Activated CD8-positive, alpha-beta T cell treated with anti-CD3 and anti-CD28 coated beads for 36 hours (primary cell): ENCODE data around the gene U2AF2. TPM values are rescaled to one million over a fixed set of nuclear protein-coding genes. Genes with fewer than 3 reads are reported as not detected.

Source experiments
- ATAC-seq: fragments of 200-7000 bp; cut with Tn5 transposase; one replicate; pipeline ENCODE4 v1.10.0; 2021; ENCODE audit warnings: mild to moderate bottlenecking, moderate library complexity
- CTCF ChIA-PET: fragments of 350-600 bp; sonication (Branson Sonifier 250); formaldehyde crosslinking; loops from one replicate; lab custom pipeline; 2021; ENCODE audit warnings: antibody characterized with exemption; lab: Charles Lee
- POLR2A ChIA-PET: fragments of 350-600 bp; sonication (Branson Sonifier 250); formaldehyde crosslinking; loops from one replicate; lab custom pipeline; 2021; ENCODE audit warnings: antibody characterized with exemption; lab: Charles Lee
- DNase-seq: peaks from one replicate; pipeline ENCODE4 v3.0.0-alpha.2; 2020
- H3K27ac Mint-ChIP-seq: one replicate; pipeline ENCODE4 v1.8.0; 2021; ENCODE audit warnings: mild to moderate bottlenecking, mixed read lengths
- H3K27me3 Mint-ChIP-seq: one replicate; pipeline ENCODE4 v1.8.0; 2021; ENCODE audit warnings: mixed read lengths
- H3K36me3 Mint-ChIP-seq: one replicate; pipeline ENCODE4 v1.8.0; 2021; ENCODE audit warnings: low read depth, mixed read lengths
- H3K4me1 Mint-ChIP-seq: one replicate; pipeline ENCODE4 v1.8.0; 2021; ENCODE audit warnings: low read depth, mixed read lengths
- H3K4me3 Mint-ChIP-seq: one replicate; pipeline ENCODE4 v1.8.0; 2021; ENCODE audit warnings: mild to moderate bottlenecking, moderate library complexity, mixed read lengths
- H3K9me3 Mint-ChIP-seq: one replicate; pipeline ENCODE4 v1.8.0; 2021; ENCODE audit warnings: mixed read lengths
- intact Hi-C: fragments of 100-400 bp; cut with micrococcal nuclease; formaldehyde crosslinking; loops from one replicate; pipeline ENCODE4 v1.10.0; 2022
- total RNA-seq, 2 experiments: library from RNA; stranded (reverse); gene quantifications; one replicate each; pipeline ENCODE4 v1.2.3, GENCODE V29; 2021
- TF ChIP-seq, protein P1 (sequence below): fragments of 200-600 bp; IDR thresholded peaks from one replicate; pipeline ENCODE4 v1.8.0; 2022; ENCODE audit warnings: antibody characterized with exemption, mild to moderate bottlenecking

Gene U2AF2
- total RNA-seq, 2 experiments from 2014 or later, result 304 to 306 TPM

DNA sequence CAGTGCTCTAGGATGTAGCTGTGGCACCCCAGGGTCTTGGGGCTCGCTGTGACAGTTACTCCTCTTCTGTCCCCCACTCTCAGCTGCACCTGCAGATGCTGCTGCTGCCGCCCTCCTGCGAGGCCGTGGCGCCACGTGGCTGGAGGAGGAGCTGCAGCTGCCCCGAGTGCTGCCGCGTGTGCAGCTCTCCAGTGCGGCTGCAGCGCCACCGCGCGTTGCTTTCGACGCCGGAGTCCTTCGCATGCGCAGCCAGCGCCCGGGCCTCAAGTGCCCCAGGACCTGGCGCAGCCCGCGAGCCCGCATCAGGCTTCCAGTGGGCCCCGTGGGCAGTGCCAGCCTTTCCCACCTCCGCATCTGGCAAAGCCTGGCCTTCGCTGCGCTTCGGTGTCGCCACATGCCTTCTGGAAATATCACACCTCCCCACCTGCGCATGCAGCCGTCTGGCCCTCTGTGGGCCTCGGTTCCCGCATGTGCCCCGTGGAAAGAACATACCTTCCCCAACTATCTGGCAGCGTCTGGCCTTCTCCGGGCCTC lies 14.7 kb upstream of the U2AF2 start:
- intact Hi-C loops, result no loop called here
- TF ChIP-seq, protein P1, sequence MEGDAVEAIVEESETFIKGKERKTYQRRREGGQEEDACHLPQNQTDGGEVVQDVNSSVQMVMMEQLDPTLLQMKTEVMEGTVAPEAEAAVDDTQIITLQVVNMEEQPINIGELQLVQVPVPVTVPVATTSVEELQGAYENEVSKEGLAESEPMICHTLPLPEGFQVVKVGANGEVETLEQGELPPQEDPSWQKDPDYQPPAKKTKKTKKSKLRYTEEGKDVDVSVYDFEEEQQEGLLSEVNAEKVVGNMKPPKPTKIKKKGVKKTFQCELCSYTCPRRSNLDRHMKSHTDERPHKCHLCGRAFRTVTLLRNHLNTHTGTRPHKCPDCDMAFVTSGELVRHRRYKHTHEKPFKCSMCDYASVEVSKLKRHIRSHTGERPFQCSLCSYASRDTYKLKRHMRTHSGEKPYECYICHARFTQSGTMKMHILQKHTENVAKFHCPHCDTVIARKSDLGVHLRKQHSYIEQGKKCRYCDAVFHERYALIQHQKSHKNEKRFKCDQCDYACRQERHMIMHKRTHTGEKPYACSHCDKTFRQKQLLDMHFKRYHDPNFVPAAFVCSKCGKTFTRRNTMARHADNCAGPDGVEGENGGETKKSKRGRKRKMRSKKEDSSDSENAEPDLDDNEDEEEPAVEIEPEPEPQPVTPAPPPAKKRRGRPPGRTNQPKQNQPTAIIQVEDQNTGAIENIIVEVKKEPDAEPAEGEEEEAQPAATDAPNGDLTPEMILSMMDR, result no peak
- ATAC-seq, result peak; percentile 13
- ChIA-PET CTCF (interaction anchor here (1.0 to 6.2 kb wide), 6 partner anchors 9 to 390 kb away, joined by 3 to 45 read pairs (median 5); partner anchors contain the start of genes U2AF2 and ZNF865), POLR2A (interaction anchor here (0.8 to 1.3 kb wide), 6 partner anchors 9 to 232 kb away, joined by 3 to 4 read pairs (median 4); partner anchors contain the start of gene UBE2S)
- Mint-ChIP-seq H3K4me1 (peaks cover 55% of the 10 kb centered on the region), H3K27ac (peak overlapping the region; percentile 95), H3K27me3 (no peaks in the 10 kb centered on the region), H3K9me3 (peaks cover 4% of the 10 kb centered on the region), H3K4me3 (peak overlapping the region; percentile 80), H3K36me3 (peaks cover 57% of the 10 kb centered on the region)
- DNase-seq, result peak; percentile 81

DNA sequence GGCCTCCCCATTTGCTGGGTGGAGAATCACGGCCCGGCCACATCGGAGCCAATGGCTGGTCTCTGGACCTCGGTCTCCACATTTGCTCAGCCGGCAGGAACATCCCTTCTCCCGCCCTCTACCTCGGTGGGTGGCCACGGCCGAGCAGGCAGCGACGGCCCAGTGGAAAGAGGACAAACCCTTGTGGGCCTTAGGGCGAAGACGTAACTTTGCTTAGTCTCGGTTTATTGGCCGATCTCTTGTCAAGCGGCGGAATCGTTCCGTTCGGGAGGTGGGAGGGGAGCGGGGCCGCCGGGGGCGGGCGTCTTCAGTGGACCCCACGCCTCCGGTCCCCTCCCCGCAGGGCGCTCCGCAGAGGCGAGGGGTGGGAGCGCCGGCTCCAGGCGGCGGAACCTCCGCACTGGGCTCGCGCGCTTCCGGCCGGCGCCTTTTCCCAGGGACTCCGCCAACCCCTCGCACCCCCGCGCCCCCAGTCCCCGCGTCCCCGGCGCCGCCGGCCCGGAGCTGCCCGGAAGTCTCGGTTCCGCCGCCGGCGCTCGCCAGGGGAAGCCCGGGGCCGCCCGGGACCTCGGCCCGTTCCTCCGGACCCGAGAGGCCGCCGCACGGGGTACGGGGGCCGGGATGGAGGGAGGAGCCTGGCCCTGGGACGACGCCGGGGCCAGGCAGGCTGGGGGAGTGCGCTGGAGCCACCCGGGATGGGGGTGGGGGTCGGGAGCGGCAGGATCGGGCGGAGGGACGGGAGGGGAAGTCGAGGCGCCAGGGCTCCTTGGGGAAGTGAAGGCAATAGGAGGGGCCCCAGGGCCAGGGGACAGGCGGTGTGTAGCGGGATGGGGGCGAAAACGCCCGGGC lies 14.0 kb upstream of the U2AF2 start, which contains the start of gene ZNF580:
Gene ZNF580 (plus strand): TSS at position 426 of the 849 bp plus-strand sequence. CDS start 1,507 bp downstream, outside the sequence.
- H3K4me3 Mint-ChIP-seq, result peak within 1 kb of the TSS; percentile 82
- ChIA-PET CTCF (interaction anchor here (1.0 to 6.2 kb wide), 4 partner anchors 9 to 390 kb away, joined by 3 to 45 read pairs (median 5); partner anchors contain the start of gene U2AF2), POLR2A (interaction anchor here (0.9 kb wide), 1 partner anchor 14 kb away, joined by 3 read pairs; no protein-coding TSS in a partner anchor)
- peak within 1 kb of the TSS; percentile 95 for H3K27ac Mint-ChIP-seq
- H3K27me3 Mint-ChIP-seq, result no peaks in the 10 kb centered on the region
- TF ChIP-seq, protein P1, result no peak
- H3K36me3 Mint-ChIP-seq, result peaks cover 56% of the 10 kb centered on the region
- peak; percentile 71 for DNase-seq
- intact Hi-C loops, result no loop called here
- peaks cover 4% of the 10 kb centered on the region for H3K9me3 Mint-ChIP-seq
- peak; percentile 19 for ATAC-seq
- H3K4me1 Mint-ChIP-seq, result peaks cover 58% of the 10 kb centered on the region

DNA sequence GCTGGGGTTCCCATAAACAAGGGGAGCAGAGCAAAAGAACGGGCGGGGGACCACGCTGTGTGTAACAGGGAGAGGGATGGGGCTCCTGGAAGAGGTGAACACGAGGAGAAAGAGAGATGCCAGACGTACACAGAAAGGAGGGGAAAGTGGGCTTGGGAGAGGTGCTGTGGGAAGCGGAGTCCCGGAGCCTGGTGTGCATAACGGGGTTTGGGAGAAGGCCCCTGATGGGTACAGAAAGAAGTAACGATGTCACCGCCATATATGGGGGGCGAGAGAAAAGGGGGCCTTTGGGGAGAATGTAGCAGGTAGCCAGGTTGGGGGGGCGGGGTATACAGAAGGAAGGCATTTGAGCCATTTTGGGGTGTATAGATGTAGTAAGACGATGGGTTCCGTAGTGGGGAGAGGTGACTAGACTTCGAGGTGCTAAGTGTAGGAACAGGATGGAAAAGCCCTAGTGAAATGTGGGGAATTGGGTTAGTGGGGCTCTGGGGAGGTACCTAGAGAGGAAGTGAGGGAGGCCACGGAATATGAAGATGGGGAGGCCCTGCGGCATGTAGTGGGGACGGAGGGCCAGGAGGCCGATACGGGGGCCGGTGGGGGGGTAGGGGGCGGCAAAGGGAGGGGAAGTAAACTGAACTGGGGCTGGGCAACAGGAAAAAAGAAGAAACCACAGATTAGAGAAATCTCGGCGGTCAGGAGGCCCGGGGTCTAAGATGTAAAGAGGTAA lies 13.2 kb upstream of the U2AF2 start:
- ChIA-PET CTCF (interaction anchor here (1.6 to 1.9 kb wide), 4 partner anchors 9 to 35 kb away, joined by 6 to 15 read pairs (median 10); partner anchors contain the start of gene U2AF2), POLR2A (interaction anchor here (1.0 to 3.2 kb wide), 7 partner anchors 11 to 42 kb away, joined by 4 to 12 read pairs (median 6); partner anchors contain the start of genes FIZ1, U2AF2, ZNF524 and ZNF865)
- intact Hi-C loops, result no loop called here
- peaks cover 51% of the 10 kb centered on the region for H3K4me1 Mint-ChIP-seq
- H3K27ac Mint-ChIP-seq, result peak overlapping the region; percentile 89
- peak overlapping the region; percentile 82 for H3K4me3 Mint-ChIP-seq
- peaks cover 49% of the 10 kb centered on the region for H3K36me3 Mint-ChIP-seq
- peak; percentile 62 for DNase-seq
- TF ChIP-seq, protein P1, result no peak
- H3K9me3 Mint-ChIP-seq, result peaks cover 4% of the 10 kb centered on the region
- peak; percentile 4 for ATAC-seq
- no peaks in the 10 kb centered on the region for H3K27me3 Mint-ChIP-seq

DNA sequence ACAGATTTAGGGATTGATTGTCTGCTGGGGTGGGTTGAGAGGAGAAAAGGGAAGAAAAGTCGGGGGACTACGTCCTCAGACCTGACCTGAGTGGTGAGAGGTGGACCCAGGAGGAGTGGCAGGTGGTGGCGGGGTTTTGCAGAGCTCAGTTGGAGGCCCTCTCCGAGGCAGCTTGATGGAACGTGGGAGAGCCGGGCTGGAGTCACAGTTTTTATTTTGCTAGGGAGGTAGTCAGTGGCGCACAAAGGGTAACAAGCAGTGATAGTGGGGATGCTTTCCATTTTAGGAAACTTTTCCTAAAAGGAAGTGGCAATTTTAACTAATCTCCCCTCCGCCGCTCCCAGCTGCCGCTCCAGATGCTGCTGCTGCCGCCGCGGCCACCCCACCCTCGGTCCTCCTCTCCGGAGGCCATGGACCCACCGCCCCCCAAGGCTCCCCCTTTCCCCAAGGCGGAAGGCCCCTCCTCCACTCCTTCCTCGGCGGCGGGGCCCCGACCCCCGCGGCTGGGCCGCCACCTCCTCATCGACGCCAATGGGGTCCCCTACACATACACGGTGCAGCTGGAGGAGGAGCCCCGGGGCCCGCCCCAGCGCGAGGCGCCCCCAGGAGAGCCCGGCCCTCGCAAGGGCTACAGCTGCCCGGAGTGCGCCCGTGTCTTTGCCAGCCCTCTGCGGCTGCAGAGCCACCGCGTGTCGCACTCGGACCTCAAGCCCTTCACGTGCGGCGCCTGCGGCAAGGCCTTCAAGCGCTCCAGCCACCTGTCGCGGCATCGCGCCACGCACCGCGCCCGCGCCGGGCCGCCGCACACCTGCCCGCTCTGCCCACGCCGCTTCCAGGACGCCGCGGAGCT lies 12.5 kb upstream of the U2AF2 start:
- DNase-seq (peak; percentile 59), ATAC-seq (peak; percentile 25)
- CTCF ChIA-PET, result interaction anchor here (1.0 to 1.9 kb wide), 5 partner anchors 10 to 36 kb away, joined by 3 to 15 read pairs (median 7); partner anchors contain the start of gene U2AF2
- intact Hi-C loops, result no loop called here
- POLR2A ChIA-PET, result interaction anchor here (1.0 to 3.2 kb wide), 11 partner anchors 9 to 62 kb away, joined by 3 to 12 read pairs (median 5); partner anchors contain the start of genes FIZ1, U2AF2, ZNF524 and ZNF579
- H3K4me1 Mint-ChIP-seq, result peaks cover 51% of the 10 kb centered on the region
- H3K4me3 Mint-ChIP-seq, result peak overlapping the region; percentile 82
- peaks cover 52% of the 10 kb centered on the region for H3K36me3 Mint-ChIP-seq
- H3K27ac Mint-ChIP-seq, result peak overlapping the region; percentile 99
- TF ChIP-seq, protein P1, result no peak
- no peaks in the 10 kb centered on the region for H3K27me3 Mint-ChIP-seq
- peaks cover 4% of the 10 kb centered on the region for H3K9me3 Mint-ChIP-seq
